ENCODE data around the gene FHAD1. TPM values are rescaled to one million over a fixed set of nuclear protein-coding genes. Genes with fewer than 3 reads are reported as not detected.

FHAD1 gene
- total and polyA plus RNA-seq, 2 of the 13 experiments (the other 11 are each of a cell fraction or from before 2014, with no cell fraction given) = not detected

DNA sequence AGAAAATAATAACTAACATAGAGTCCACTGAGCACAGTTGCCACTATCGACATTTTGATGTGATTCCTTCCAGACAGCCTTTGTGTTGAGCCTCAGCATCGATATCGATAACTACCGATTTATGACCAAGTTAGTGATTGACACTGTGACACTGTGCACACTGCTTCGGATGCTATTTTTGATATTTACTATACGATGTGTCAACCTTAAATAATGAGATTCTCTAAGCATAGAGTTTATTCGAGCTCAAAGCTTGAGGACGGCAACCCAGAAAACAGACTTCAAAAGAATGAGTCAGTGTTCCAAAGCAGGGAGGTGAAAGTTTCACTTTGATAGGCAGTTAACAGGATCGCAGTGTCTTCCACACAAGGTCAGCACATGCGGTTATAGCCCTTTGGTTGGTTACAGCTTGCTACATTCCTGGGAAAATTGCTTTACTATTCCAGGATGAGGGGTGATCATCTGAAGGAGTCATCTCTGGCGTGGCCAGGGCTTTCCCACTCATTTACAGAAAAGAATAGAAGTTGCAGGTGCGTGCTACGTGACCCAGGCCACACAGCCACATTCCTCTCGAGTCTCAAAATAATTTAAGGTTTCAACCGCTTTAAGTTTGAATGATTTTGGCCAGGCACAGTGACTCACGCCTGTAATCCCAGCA, 109.1 kb downstream of the FHAD1 start (continued):
- TF ChIP-seq, protein P1, sequence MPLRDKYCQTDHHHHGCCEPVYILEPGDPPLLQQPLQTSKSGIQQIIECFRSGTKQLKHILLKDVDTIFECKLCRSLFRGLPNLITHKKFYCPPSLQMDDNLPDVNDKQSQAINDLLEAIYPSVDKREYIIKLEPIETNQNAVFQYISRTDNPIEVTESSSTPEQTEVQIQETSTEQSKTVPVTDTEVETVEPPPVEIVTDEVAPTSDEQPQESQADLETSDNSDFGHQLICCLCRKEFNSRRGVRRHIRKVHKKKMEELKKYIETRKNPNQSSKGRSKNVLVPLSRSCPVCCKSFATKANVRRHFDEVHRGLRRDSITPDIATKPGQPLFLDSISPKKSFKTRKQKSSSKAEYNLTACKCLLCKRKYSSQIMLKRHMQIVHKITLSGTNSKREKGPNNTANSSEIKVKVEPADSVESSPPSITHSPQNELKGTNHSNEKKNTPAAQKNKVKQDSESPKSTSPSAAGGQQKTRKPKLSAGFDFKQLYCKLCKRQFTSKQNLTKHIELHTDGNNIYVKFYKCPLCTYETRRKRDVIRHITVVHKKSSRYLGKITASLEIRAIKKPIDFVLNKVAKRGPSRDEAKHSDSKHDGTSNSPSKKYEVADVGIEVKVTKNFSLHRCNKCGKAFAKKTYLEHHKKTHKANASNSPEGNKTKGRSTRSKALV (CRISPR knock-in tag; IDR thresholded peaks at IDR 0.05) = 0 out of 2 replicates have a peak, but pooled peaks have one; percentile 19
- TF ChIP-seq DR1 (CRISPR knock-in tag; IDR thresholded peaks at IDR 0.05) (no peak), HMG20A (CRISPR knock-in tag; IDR thresholded peaks at IDR 0.05; ENCODE audit: borderline replicate concordance) (peak; percentile 81; the same call in 1 of the 2 replicates), SRF (IDR thresholded peaks at IDR 0.05; ENCODE audit: low read depth, low read length) (peak; percentile 42; the same call in 1 of the 2 replicates), NCOA2 (CRISPR knock-in tag; IDR thresholded peaks at IDR 0.05) (0 out of 2 replicates have a peak, but pooled peaks have one; percentile 49), RXRB (CRISPR knock-in tag; IDR thresholded peaks at IDR 0.05; ENCODE audit: borderline replicate concordance) (peak; percentile 80), HDAC1 (CRISPR knock-in tag; IDR thresholded peaks at IDR 0.05) (peak; percentile 59; the same call in 1 of the 2 replicates), NKX3-1 (CRISPR knock-in tag; IDR thresholded peaks at IDR 0.05) (no peak), ZNF124 (CRISPR knock-in tag; IDR thresholded peaks at IDR 0.05) (0 out of 2 replicates have a peak, but pooled peaks have one; percentile 50), SOX13 (IDR thresholded peaks at IDR 0.05) (peak; percentile 35; the same call in 1 of the 2 replicates), SOX13 (CRISPR knock-in tag; conservative IDR thresholded peaks at IDR 0.05 in 1 of 2, IDR thresholded peaks at IDR 0.05 in 1 of 2) (peak in 1 of 2 experiments; percentile 60; a peak in 1 of 4 replicates), KDM1A (CRISPR knock-in tag; IDR thresholded peaks at IDR 0.05) (no peak), TCF7 (IDR thresholded peaks at IDR 0.05; ENCODE audit: low read depth) (peak; percentile 93), ZNF501 (CRISPR knock-in tag; IDR thresholded peaks at IDR 0.05) (peak; percentile 47; the same call in 1 of the 2 replicates), CAMTA2 (CRISPR knock-in tag; IDR thresholded peaks at IDR 0.05; ENCODE audit: borderline replicate concordance) (no peak), CREB1 (IDR thresholded peaks at IDR 0.05) (peak; percentile 10; the same call in 1 of the 2 replicates), CREB1 (CRISPR knock-in tag; IDR thresholded peaks at IDR 0.05) (no peak; the same call in none of the 2 replicates), MTA3 (CRISPR knock-in tag; IDR thresholded peaks at IDR 0.05) (no peak), ZNF263 (CRISPR knock-in tag; IDR thresholded peaks at IDR 0.05) (peak; percentile 82), ZBTB7B (CRISPR knock-in tag; IDR thresholded peaks at IDR 0.05) (0 out of 2 replicates have a peak, but pooled peaks have one; percentile 24), MEF2D (CRISPR knock-in tag; IDR thresholded peaks at IDR 0.05) (peak; percentile 50; the same call in 1 of the 2 replicates), ZNF530 (CRISPR knock-in tag; IDR thresholded peaks at IDR 0.05; ENCODE audit: low read depth) (no peak), RORA (CRISPR knock-in tag; IDR thresholded peaks at IDR 0.05) (peak; percentile 15; the same call in 1 of the 2 replicates), RCOR2 (CRISPR knock-in tag; IDR thresholded peaks at IDR 0.05) (peak; percentile 64; the same call in 1 of the 2 replicates), POLR2AphosphoS5 (IDR thresholded peaks at IDR 0.05; ENCODE audit: low read depth, low read length) (no peak), CEBPB (IDR thresholded peaks at IDR 0.05; ENCODE audit: borderline replicate concordance, low read depth, low read length) (peak; percentile 72; the same call in 1 of the 2 replicates)
- TF ChIP-seq, protein P2, sequence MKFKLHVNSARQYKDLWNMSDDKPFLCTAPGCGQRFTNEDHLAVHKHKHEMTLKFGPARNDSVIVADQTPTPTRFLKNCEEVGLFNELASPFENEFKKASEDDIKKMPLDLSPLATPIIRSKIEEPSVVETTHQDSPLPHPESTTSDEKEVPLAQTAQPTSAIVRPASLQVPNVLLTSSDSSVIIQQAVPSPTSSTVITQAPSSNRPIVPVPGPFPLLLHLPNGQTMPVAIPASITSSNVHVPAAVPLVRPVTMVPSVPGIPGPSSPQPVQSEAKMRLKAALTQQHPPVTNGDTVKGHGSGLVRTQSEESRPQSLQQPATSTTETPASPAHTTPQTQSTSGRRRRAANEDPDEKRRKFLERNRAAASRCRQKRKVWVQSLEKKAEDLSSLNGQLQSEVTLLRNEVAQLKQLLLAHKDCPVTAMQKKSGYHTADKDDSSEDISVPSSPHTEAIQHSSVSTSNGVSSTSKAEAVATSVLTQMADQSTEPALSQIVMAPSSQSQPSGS (CRISPR knock-in tag; IDR thresholded peaks at IDR 0.05) = no peak
- TF ChIP-seq, protein P3, sequence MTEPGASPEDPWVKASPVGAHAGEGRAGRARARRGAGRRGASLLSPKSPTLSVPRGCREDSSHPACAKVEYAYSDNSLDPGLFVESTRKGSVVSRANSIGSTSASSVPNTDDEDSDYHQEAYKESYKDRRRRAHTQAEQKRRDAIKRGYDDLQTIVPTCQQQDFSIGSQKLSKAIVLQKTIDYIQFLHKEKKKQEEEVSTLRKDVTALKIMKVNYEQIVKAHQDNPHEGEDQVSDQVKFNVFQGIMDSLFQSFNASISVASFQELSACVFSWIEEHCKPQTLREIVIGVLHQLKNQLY (CRISPR knock-in tag; IDR thresholded peaks at IDR 0.05) = peak; percentile 45; the same call in 1 of the 2 replicates
- TF ChIP-seq, protein P4, sequence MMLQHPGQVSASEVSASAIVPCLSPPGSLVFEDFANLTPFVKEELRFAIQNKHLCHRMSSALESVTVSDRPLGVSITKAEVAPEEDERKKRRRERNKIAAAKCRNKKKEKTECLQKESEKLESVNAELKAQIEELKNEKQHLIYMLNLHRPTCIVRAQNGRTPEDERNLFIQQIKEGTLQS (CRISPR knock-in tag; IDR thresholded peaks at IDR 0.05) = 0 out of 2 replicates have a peak, but pooled peaks have one; percentile 41

Measured in HepG2 (cell line).